OCI-LY7 (cell line): ENCODE results near the gene CNOT4. TPM values are rescaled to one million over a fixed set of nuclear protein-coding genes. Genes with fewer than 3 reads are reported as not detected.

Experiments
- BruUV-seq: library from RNA; stranded (reverse); fragments of 400-500 nt; replicated peaks from 2 replicates; lab custom pipeline; 2021; lab: Mats Ljungman, UMichigan
- CTCF ChIA-PET: fragments of 300-600 bp; sonication (Branson Sonifier 250); formaldehyde crosslinking; loops from one replicate; lab custom pipeline; 2022; ENCODE audit warnings: antibody characterized with exemption; ENCODE audit not compliant: unreplicated experiment; lab: Charles Lee
- POLR2A ChIA-PET: fragments of 300-600 bp; sonication (Branson Sonifier 250); formaldehyde crosslinking; loops from one replicate; lab custom pipeline; 2022; ENCODE audit warnings: antibody characterized with exemption; lab: Charles Lee
- DNase-seq: peaks from one replicate; pipeline ENCODE4 v3.0.0-alpha.2; 2015; ENCODE audit warnings: low spot score
- H2AFZ ChIP-seq: fragments of 200-600 bp; sonication (generic), shearing (Covaris generic); 2 replicates; pipeline ENCODE4 v1.6.1; 2014; ENCODE audit warnings: mild to moderate bottlenecking, antibody characterized with exemption, low read length, moderate library complexity
- H3K27ac ChIP-seq: fragments of 200-600 bp; sonication (generic); 2 replicates; pipeline ENCODE4 v1.5.1; 2014; ENCODE audit warnings: mixed run types, low read depth, mild to moderate bottlenecking, moderate library complexity, low read length, inconsistent platforms; ENCODE audit not compliant: poor library complexity, severe bottlenecking
- H3K36me3 ChIP-seq: fragments of 200-600 bp; sonication (generic); 2 replicates; pipeline ENCODE4 v1.6.1; 2014; ENCODE audit warnings: mild to moderate bottlenecking, antibody characterized with exemption, low read length, moderate library complexity, mixed read lengths; ENCODE audit not compliant: insufficient read depth
- H3K4me1 ChIP-seq: fragments of 200-600 bp; sonication (generic); 2 replicates; pipeline ENCODE4 v1.5.1; 2014; ENCODE audit warnings: mild to moderate bottlenecking, low read length; ENCODE audit not compliant: insufficient read depth, poor library complexity, severe bottlenecking
- H3K4me2 ChIP-seq: fragments of 200-600 bp; sonication (generic); 2 replicates; pipeline ENCODE4 v1.6.1; 2014; ENCODE audit warnings: mild to moderate bottlenecking, low read length
- H3K4me3 ChIP-seq: fragments of 200-600 bp; sonication (generic); 2 replicates; pipeline ENCODE4 v1.5.1; 2014; ENCODE audit warnings: mild to moderate bottlenecking, low read depth, low read length; ENCODE audit not compliant: poor library complexity, severe bottlenecking
- H3K79me2 ChIP-seq: fragments of 200-600 bp; sonication (generic); 2 replicates; pipeline ENCODE4 v1.6.1; 2016; ENCODE audit warnings: low read depth, mild to moderate bottlenecking, low read length, moderate library complexity, mixed read lengths; ENCODE audit not compliant: insufficient read depth
- H3K9me2 ChIP-seq: fragments of 200-600 bp; sonication (generic); 2 replicates; pipeline ENCODE4 v1.6.1; 2016; ENCODE audit warnings: mild to moderate bottlenecking, low read length, mixed read lengths; ENCODE audit not compliant: insufficient read depth
- H3K9me3 ChIP-seq: fragments of 200-600 bp; sonication (generic); 2 replicates; pipeline ENCODE4 v1.6.1; 2014; ENCODE audit warnings: mild to moderate bottlenecking, mixed run types, low read length, mixed read lengths
- H4K20me1 ChIP-seq: fragments of 200-600 bp; sonication (generic); 2 replicates; pipeline ENCODE4 v1.6.1; 2014; ENCODE audit warnings: mild to moderate bottlenecking, antibody characterized with exemption, low read length, moderate library complexity, mixed read lengths; ENCODE audit not compliant: insufficient read depth
- EZH2phosphoT487 ChIP-seq: fragments of 200-600 bp; sonication (generic); IDR thresholded peaks from 2 replicates; pipeline ENCODE4 v1.6.1; 2018; ENCODE audit warnings: low read depth, borderline replicate concordance, mild to moderate bottlenecking, mixed run types, antibody characterized with exemption, low read length, moderate library complexity, mixed read lengths
- intact Hi-C: fragments of 100-400 bp; cut with micrococcal nuclease; formaldehyde crosslinking; loops from one replicate; pipeline ENCODE4 v1.10.0; 2022; ENCODE audit not compliant: unreplicated experiment
- total RNA-seq, 2 experiments: library from RNA; depleted of rRNA in 1 of 2; stranded (reverse); fragments of >200 nt in 1 of 2; shearing (Covaris generic) in 1 of 2; gene quantifications; 2 replicates each; pipeline ENCODE4 v1.2.3, GENCODE V29; 2014 to 2022
- TF ChIP-seq, protein P1 (sequence below): fragments of 200-600 bp; sonication (generic); conservative IDR thresholded peaks from 2 replicates; pipeline ENCODE4 v1.5.1; 2014; ENCODE audit warnings: mild to moderate bottlenecking, antibody characterized with exemption, low read length, moderate library complexity, mixed read lengths

The CNOT4 gene
- total RNA-seq, 2 experiments from 2014 or later = 18.7 to 21.9 TPM

DNA sequence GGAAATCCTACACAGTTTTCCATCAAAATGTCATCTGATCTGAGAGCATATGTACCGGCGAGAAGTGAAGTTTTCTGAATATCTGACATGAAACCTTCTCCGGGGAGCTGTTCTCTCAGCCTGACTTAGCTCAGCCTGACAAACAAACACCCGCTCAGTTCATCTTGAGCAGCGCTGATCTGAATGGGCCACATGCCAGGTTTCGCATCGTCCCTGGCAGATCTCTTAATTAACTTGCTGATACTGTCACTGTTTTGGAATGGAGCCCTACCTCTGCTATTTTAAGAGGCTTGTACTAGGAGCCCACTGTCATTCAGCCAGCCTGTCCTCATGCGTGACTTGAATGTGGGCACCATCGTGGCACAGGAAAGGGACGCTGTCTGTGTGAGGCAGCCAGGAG is 167.0 kb downstream of the CNOT4 start:
- H4K20me1 ChIP-seq = no peaks in the 10 kb centered on the region
- no TSS peak for BruUV-seq
- POLR2A ChIA-PET = no interaction called here

DNA sequence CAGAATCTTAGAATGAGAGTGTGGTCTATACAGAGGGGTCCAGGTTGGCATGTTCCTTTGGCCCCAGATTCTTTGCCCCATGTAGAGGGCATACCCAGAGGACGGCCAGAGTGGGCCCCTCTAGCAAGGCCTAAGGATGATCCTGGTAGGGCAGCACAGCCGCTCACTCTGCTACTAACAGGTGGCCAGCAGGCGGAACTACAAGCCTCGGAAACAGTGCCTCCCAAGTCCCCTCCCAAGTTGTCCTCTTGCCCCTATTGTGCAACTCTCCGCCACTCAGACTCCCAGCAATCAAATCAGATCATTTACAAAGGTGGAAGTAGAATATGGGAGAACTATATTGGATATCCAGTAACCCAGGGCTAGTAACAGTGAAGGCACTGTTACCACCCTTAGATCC is 168.9 kb downstream of the CNOT4 start:
- DNase-seq = no peak
- Histone ChIP-seq H3K9me2 (no peaks in the 10 kb centered on the region), H3K4me2 (no peak overlapping the region), H4K20me1 (no peaks in the 10 kb centered on the region), H3K36me3 (no peaks in the 10 kb centered on the region), H3K9me3 (no peaks in the 10 kb centered on the region), H3K4me1 (no peaks in the 10 kb centered on the region), H3K79me2 (no peaks in the 10 kb centered on the region), H3K4me3 (no peak overlapping the region), H2AFZ (no peak overlapping the region), H3K27ac (no peak overlapping the region)
- TF ChIP-seq, protein P1, sequence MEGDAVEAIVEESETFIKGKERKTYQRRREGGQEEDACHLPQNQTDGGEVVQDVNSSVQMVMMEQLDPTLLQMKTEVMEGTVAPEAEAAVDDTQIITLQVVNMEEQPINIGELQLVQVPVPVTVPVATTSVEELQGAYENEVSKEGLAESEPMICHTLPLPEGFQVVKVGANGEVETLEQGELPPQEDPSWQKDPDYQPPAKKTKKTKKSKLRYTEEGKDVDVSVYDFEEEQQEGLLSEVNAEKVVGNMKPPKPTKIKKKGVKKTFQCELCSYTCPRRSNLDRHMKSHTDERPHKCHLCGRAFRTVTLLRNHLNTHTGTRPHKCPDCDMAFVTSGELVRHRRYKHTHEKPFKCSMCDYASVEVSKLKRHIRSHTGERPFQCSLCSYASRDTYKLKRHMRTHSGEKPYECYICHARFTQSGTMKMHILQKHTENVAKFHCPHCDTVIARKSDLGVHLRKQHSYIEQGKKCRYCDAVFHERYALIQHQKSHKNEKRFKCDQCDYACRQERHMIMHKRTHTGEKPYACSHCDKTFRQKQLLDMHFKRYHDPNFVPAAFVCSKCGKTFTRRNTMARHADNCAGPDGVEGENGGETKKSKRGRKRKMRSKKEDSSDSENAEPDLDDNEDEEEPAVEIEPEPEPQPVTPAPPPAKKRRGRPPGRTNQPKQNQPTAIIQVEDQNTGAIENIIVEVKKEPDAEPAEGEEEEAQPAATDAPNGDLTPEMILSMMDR = no peak
- no peak for TF ChIP-seq EZH2phosphoT487
- intact Hi-C loops = no loop called here
- ChIA-PET POLR2A (interaction anchor here (0.6 kb wide), 1 partner anchor 97 kb away, joined by 3 read pairs; no protein-coding TSS in a partner anchor), CTCF (no interaction called here)
- BruUV-seq = no TSS peak

More for the DNA sequence above, 167.0 kb downstream of the CNOT4 start:
- Histone ChIP-seq H3K79me2 (no peaks in the 10 kb centered on the region), H3K4me1 (no peaks in the 10 kb centered on the region), H3K9me2 (no peaks in the 10 kb centered on the region), H3K36me3 (no peaks in the 10 kb centered on the region), H3K4me2 (no peak overlapping the region), H3K9me3 (no peaks in the 10 kb centered on the region), H3K4me3 (no peak overlapping the region), H2AFZ (no peak overlapping the region), H3K27ac (no peak overlapping the region)
- intact Hi-C loops = no loop called here
- CTCF ChIA-PET = no interaction called here
- DNase-seq = no peak
- TF ChIP-seq EZH2phosphoT487 = no peak
- TF ChIP-seq, protein P1 = no peak

DNA sequence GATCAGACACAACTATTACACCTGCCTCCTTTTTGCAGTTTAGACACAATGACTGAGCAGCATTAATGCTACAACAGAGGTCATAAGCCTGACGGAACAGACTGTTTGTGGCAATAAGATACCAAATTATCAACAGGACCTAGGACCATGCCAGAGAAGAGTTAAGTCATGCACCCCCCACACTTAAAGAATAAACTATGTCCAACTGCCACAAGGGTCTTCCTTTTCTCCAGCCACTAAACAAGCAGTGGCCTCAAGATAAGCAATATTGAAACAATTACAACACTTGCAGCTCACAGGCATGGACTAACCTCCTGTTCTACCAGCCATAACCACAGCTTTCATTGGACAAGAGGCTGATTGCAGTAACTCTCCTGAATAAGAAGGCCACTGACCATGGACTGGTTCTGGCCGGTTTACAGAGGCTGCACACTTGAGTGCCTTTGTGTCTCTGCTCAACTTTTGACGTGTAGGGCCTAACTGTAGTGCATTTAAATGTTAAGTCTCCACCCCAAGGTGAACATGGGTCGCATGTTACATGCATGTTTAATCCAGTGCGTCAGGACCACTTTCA is 171.8 kb downstream of the CNOT4 start:
- no peak overlapping the region for H3K4me3 ChIP-seq
- H3K27ac ChIP-seq = no peak overlapping the region
- no peak overlapping the region for H2AFZ ChIP-seq
- DNase-seq = no peak
- ChIA-PET CTCF (no interaction called here), POLR2A (no interaction called here)
- TF ChIP-seq EZH2phosphoT487 = no peak
- TF ChIP-seq, protein P1 = no peak
- intact Hi-C loops = no loop called here
- H3K4me2 ChIP-seq = no peak overlapping the region
- no peaks in the 10 kb centered on the region for H3K79me2 ChIP-seq
- no peaks in the 10 kb centered on the region for H3K9me2 ChIP-seq
- no peaks in the 10 kb centered on the region for H3K9me3 ChIP-seq
- H3K36me3 ChIP-seq = no peaks in the 10 kb centered on the region
- H4K20me1 ChIP-seq = no peaks in the 10 kb centered on the region
- no peaks in the 10 kb centered on the region for H3K4me1 ChIP-seq
- BruUV-seq = no TSS peak
